NCI-H146 treated with DMSO at 0.1 percent for 48 hours (cell line): ENCODE data around the gene P2RY12.
"Not testable (repeated sequence)": the region's sequence is repeated elsewhere in the genome, so short reads cannot be mapped to it uniquely, and the experiment has no call there.

Experiments
- DNase-seq: peaks from one replicate; lab custom pipeline; 2025; ENCODE audit not compliant: unreplicated experiment; lab: John Stamatoyannopoulos, UW

P2RY12 gene

DNA sequence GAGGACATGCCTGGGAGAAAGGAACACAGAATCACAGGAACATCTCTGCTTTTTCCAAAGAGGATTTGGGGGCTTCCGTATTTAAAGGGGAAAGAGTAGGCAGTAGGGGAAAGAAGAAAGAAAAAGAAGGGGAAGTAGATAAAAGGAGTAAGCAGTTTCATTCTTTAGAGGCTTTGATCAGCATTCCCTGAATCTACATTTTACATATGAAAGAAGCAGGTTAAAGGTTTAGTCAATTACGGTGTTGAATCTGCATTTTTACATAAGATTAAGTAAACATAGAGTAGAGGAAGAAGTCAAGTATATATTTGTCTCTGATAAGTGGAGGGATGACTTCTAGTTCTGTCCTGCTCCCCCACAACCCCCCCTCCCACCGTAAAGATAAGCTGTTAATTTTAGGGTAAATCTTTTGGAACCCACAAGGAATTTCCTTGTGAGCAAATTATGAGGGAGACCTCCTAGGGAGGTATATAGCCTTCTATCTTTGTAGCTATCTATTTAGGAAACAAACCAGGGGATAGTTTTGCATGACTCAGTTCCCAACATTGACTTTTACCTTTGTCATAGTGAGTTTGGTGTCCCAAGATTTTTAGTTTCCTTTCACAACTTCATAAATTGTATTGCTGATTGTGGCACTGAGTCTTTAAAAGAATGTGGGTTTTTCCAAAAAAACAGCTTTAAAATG is 8.7 kb upstream of the P2RY12 start:
- no peak for DNase-seq

DNA sequence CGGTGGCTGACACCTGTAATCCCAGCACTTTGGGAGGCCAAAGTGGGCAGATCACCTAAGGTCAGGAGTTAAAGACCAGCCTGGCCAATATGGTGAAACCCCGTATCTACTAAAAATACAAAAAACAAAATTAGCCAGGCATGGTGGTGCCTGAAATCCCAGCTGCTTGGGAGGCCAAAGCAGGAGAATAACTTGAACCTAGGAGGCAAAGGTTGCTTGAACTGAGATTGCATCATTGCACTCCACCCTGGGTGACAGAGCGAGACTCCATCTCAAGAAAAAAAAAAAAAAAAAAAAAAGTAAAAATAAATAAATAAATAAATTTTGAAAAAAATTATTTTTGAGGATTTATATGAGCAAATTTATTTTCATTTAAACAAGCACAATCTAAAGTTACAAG is 7.6 kb upstream of the P2RY12 start:
- DNase-seq, result not testable (repeated sequence)

DNA sequence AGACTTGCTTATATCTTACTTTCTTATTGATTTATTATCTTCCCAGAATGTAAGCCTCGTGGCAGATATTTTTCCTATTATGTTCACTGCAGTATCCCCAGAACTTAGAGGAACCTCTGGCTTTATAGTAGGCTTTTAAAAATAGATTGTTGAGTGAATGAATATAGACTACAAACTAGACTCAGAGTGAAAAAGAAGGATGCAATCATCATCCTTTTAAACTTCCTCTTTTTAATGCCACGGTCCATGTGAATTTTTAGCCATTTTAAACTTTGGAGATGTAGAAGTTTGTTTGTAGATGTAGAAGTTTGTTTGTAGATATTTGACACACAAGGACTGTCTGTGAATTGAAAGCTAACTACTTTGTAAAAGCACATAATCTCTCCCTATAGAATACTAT is 7.2 kb upstream of the P2RY12 start:
- DNase-seq, result no peak

DNA sequence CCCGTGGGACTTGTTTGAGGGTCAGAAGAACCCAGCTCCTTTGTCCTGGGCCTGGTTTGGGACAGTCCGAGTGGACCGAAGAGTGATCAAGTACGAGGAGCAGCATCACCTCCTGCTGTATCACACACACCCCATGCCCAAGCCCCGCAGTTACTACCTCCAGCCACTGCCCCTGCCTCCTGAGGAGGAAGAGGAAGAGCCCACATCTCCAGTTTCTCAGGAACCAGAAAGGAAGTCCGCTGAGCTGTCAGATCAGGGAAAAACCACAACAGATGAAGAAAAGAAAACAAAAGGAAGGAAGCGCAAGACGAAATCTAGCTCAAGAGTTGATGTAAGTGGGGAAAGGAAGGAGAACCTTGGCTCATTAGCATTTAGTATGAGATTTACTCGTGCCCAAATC is 3.3 kb upstream of the P2RY12 start:
- DNase-seq, result no peak

DNA sequence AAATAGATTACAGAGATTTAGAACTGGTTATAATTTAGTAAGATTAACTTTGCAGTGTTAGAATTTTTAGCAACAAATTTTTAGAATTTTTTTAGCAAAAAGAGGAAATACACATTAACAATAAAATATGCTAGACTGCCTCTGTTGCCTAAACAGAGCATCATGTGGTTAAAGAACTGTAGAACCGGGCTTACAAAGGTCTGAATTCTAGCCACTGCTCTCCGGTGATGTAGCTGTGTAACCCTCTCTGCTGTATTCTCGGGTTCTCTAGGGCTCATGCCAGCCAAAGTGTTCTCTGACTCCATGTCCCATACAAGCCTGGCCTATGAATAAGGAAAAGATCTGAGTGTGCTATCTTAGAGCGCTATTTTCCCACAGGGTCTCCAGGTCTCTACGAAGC is 2.9 kb upstream of the P2RY12 start:
- no peak for DNase-seq

DNA sequence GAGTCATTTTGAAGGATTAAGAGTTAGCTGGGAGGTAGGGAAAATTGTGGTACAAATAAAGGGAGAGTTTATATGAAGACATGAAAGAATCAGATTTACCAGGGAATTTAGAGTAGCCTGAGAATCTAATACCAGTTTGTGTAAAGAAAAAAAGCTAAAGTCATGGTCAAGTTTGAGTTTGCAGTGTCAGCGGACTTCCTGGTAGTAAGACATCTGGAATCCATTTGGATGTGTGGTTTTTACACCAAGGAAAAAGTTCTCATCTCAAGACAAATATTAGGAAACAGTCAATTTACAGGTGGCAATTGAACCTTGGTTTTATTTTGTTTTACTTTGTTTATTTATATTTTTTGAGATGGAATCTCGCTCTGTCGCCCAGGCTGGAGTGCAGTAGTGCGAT is 1.5 kb upstream of the P2RY12 start:
- no peak for DNase-seq

DNA sequence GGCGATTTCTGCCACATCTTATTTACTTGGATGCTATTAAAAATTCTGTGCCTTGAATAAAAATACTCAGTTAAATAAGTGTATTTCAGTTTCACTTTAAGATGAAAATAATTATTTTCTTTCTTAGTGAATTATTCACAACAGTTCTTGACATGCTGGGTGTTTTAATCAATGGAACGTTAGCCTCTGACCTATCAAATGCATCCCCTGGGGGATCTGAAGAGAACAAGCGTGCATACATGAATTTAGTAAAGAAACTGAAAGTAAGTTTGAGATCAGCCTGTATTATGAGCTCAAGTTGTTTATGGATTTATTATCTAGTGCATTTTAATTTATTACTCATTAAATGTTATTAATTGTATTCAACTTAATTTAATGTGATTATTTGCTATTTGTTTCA is 597 bp downstream of the P2RY12 start:
- no peak for DNase-seq

DNA sequence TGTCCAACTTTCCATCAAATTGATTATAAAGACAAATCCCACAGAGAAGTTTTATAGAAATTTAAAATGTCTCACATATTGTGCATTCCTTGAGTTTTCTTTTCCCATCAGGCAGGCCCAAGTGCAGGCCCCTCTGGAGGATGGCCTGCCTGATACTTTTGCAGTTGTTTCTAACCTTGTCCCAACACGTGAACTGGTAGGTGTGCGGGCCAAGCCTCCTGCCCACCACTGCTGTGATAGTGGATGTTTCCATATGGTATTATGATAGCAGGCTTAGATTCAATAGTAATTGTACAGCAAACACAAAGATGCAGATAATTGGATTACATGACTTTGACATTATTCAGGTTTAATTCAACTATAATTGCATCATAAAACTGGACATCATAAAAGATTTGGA is 1.4 kb downstream of the P2RY12 start:
- peak; percentile 28 for DNase-seq

DNA sequence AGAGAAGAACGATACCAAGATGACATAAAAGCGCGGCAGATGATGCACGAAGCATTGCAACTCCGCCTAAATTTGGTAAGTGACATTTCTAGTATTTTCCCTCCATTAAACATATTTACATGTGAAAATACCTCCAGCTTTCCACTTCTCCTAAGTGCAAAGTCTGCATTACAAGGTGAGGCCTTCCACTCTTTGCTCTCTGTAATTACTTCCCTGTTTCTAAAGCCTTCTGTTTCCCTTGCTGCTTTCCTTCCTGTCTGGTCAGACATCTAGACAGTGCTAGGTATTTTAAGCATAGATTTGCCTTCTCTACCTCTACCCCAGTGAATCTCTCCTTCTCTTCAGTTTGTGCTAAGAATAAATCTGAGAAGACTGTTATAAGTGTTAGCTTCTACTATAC is 1.9 kb downstream of the P2RY12 start:
- no peak for DNase-seq

DNA sequence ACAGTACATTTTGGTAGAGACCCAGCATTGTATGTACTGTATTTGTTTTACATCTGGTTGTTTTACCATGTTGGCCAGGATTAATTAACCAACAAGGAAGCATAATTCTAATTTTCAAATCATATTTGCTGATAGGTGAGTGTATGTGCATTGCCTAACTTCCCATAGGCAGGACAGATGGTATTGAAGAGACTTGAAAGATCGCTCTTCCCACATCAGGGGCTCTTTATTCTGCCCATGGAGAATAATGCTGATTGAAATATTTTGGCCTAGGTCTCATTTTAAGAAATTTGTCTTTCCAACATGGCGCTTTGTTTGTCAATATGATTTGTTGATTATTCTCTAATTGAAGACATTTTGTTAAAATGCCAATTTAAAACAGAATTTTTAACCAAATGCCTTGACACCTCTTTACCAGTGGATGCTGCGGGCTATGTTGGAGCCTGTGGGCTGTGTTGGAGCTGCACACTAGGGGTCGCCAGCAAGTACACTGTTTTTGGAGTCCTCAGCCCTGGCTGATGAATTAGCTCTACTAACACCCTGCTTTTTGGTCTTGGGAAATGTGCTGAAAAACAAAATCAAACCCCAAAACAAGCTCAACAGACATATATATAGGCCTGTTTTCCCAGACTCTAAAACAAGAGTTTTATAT is 5.3 kb downstream of the P2RY12 start:
- DNase-seq, result no peak

DNA sequence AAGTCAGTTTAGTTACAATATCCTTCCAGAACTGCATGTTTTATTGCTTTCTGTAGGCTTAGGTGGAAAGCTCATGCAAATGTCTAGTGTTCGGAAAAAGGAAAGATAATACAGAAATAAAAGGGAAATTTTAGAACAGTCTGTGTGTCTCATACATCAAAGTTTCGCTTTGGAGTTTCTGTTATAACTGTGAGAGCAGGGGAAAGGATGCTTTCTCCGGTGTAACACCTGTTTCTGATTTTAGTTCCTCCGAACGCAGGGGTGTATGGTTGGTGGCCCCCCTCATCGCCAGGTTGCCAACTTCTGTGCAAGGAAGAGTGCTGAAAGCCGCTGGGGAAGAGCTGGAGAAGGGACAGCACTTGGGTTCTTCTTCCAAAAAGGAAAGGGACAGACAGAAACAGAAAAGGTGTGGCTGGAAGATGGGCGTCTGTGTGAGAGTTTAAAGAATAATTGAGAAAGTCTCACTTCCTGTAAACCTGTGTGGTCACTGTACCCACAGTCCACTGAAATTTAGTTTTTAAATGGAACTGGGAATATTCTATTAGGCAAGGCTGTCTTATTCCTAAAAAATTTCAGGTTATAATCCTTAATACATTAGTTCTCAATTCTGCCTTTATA is 6.7 kb downstream of the P2RY12 start:
- DNase-seq, result no peak

DNA sequence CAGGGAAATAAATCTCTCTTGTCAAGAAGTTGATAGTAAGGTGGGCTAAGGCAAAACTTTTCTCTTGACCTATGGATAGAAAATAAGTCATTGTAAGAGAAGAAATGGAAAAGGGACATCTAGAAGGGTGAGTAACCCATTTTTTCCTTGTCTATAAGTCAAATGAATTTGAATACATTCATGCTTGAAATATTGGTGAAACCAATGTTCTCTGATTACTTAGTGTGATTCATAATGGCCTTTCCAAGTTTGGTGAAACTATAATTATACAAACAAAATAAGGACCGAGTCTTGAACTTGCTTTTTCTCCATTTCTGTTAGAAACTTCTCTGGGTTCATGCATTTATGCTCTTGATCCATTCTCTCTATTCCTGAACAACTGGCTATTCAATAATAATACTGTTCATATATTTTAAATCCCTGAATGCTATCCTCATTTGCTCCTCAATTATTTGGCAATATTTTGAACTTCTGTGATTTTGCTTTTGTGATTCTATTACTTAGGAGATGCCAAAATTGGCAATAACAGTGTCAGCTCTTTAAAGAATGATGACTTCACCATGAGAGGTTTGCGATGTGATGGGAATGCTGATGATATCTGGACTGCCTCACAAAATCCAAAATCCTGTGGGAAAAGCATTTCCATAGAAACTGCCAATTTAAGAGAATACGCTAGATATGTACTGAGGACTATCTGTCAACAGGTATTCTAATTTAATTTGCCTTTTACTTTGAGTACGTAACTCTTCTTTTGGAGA is 12.3 kb downstream of the P2RY12 start:
- DNase-seq, result no peak

DNA sequence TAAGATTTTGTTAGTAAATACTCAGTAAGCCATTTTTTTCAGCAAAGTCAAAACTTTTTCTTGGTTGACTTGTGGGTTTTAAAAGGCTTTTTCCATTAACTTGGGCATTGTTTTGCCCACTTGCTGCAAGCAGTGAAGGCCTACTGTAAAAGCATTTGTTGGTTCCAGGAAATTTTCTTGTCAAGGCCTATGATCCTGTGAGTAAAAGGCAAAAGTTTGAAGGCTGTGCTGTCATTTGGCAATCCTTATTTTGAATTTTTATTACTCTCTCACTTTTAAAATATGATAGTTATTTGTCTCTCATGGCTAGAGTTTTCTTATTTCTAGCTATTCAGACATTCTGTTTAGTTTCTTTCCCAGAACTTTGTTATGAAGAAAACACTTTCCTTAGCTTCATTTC is 13.0 kb downstream of the P2RY12 start:
- DNase-seq, result no peak

DNA sequence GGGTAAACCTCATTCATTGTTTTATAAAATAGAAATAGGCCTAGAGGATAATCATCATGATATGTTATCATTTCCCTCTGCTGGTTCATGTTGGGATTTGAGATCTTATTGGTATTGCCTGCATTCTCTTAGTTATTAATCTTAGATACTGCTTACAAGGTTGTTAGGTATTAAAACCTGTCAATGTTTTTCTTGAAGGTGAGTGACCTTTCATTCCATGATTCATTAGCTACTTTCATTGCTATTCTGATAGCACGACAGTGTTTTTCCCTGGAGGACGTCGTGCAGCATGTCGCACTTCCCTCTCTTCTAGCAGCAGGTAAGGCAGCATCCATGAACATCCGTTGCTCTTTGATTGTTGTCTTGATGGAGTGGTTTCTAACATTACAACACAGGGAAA is 17.1 kb downstream of the P2RY12 start:
- DNase-seq, result no peak

DNA sequence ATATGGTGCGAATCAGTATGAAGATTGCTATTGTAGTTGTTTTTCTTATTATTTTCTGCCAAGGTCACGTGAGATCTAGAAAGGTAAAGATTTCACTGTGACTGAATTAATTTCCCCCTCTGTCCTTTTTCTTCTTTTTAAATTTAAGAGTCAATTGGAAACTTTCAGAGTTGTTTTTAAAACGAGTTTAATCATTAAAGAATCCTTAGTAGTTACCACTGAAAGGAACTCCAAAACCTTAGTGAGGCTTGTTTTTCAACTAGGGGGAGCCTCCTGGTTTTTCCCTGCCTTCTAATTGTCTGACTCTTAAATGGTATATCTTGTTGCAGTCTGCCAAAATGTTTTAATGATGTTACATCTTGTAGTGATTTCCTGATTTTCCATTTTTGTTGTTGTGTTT is 17.6 kb downstream of the P2RY12 start:
- DNase-seq, result no peak

DNA sequence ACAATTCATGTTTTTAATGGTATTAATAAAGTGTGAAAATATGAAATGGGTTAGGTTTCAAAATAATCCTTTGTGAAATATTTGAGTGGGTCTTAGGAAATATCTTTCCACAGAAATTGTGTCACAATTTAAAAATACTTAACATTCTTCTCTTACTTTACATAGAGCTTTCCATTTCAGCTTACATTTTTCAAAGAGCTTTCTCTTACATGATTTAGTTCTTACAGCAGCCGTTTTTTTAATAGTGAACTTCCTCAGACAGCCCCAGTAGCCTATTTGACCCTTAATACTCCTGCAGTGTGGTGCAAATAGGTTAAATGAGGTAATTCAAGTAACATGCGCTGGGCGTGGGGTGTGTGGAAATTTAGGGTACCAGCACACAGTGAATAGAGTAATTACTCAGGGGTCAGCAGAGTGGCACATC is 21.8 kb downstream of the P2RY12 start:
- DNase-seq, result no peak

DNA sequence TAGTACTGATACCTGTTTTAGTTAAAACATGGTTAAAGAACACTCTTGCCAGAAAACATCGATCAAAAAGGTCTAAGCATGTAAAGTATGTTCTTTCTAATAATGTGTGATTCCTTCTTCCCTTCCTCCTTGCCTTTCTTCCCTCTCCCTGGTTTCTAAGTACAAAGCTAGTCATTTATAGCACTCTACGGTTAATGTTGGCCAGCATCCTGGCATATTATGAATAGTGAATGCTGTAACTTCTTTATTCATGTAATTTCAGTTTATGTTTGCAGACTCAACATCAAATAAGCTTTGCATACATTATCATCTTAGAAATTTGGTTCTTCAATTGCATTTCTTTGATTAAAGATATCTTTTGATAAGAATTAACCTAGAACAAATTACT is 27.1 kb downstream of the P2RY12 start:
- no peak for DNase-seq

DNA sequence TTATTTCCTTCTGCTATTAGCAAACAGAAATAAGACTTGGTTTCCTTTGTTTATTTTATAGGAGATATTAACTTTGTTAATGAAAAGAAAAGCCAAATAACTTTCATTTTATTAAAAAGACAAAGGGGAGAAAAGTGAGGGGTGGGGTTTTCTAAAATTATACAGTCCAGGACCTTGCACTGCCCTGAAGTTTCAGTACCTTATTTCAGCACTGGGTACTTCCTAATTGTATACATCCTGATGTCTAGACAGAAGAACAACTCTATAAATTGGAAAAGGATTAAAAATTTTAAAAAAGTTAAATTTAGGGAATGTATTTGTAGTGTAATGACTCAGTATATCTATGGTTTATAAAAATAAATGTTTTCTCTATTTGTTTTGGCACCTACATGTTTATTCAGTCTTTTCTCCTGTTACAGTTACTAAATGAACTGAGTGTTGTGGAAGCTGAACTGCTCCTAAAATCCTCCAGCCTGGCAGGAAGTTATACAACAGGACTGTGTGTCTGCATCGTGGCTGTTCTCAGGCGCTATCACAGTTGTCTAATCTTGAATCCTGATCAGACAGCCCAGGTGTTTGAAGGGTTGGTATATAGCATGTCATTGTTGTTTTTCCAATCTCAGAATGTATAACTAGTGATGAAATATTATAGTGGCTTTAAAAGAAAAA is 27.6 kb downstream of the P2RY12 start:
- DNase-seq, result no peak

DNA sequence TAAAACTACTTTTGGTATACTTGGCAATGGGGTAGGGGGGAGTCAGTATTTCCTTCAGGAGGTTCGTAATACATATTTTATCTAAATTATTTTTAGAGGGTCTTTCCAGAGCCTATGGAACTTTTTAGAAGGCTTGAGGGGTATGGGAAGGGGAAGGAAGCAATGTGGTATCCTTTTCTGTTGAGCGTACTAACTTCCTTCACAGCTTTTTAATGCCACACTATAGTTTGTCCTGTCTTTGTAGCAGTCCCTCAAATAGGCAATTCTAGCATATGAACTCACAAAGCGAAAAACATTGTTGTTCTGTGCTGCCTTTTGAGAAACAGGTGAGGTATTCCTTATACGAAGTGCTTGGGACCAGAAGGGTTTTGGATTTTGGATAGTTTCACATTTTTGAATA is 32.9 kb downstream of the P2RY12 start:
- DNase-seq, result no peak

DNA sequence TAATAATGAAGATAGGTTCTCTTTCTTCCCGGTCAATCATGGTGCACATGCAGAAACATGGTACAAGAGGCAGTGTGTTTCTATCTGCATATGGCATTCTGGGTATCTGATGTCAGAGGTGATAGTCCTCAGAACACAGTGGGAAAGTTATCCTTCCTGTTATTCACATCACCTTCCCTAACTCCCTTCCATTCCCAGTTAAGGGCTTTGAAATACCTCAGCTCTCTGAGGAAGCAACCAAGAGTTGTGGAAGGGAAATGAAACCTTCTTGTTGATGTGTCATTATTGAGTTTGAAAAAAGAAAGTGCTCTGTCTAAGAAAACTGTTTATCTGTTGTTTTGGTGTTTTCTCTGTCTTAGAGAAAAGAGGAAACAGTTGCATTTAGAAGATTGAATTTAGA is 33.3 kb downstream of the P2RY12 start:
- DNase-seq, result no peak

DNA sequence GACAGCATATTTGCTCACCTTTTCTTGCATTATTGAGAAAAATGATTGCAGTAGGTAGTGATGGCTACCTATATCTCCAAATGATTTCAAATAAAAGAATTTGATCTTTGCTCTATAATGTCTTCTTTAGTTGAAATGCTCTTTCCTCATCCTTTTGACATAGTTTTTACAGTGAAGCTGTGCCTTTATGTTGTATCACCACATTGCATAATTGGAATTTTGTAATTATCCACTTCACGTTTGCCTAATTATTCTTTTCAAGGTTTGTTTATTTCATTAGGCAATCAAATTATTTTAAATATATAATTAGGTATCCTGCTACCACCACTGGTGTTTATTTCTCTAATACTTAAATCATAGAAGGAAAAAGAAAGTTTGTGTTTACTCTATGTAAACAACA is 33.9 kb downstream of the P2RY12 start:
- no peak for DNase-seq
